ENCODE results near the gene SDK1.

SDK1 gene

GRCh38 chr7:4017081-4017480, 716.0 kb downstream of the SDK1 start:
- no peak for DNase-seq (ENCODE audit: low read depth)
- H3K4me3 ChIP-seq (ENCODE audit: control insufficient read depth, low read depth, low read length), result no peak overlapping the region
- no peak for TF ChIP-seq CTCF (conservative IDR thresholded peaks at IDR 0.05; ENCODE audit: control insufficient read depth, insufficient read depth, low read depth, low read length)

- no peak overlapping the region for H3K4me3 ChIP-seq (ENCODE audit: control insufficient read depth, low read depth, low read length)
- no peak for DNase-seq (ENCODE audit: low read depth)
- TF ChIP-seq CTCF (conservative IDR thresholded peaks at IDR 0.05; ENCODE audit: control insufficient read depth, insufficient read depth, low read depth, low read length), result no peak
Measured at GRCh38 chr7:4017785-4018184, 716.7 kb downstream of the SDK1 start.

- DNase-seq (ENCODE audit: low read depth), result no peak
- no peak overlapping the region for H3K4me3 ChIP-seq (ENCODE audit: control insufficient read depth, low read depth, low read length)
- no peak for TF ChIP-seq CTCF (conservative IDR thresholded peaks at IDR 0.05; ENCODE audit: control insufficient read depth, insufficient read depth, low read depth, low read length)
Measured at GRCh38 chr7:4018601-4019316, 717.7 kb downstream of the SDK1 start.

GRCh38 chr7:4020086-4020485, 719.0 kb downstream of the SDK1 start:
- no peak overlapping the region for H3K4me3 ChIP-seq (ENCODE audit: control insufficient read depth, low read depth, low read length)
- TF ChIP-seq CTCF (conservative IDR thresholded peaks at IDR 0.05; ENCODE audit: control insufficient read depth, insufficient read depth, low read depth, low read length), result no peak
- no peak for DNase-seq (ENCODE audit: low read depth)

- DNase-seq (ENCODE audit: low read depth), result no peak
- no peak for TF ChIP-seq CTCF (conservative IDR thresholded peaks at IDR 0.05; ENCODE audit: control insufficient read depth, insufficient read depth, low read depth, low read length)
- no peak overlapping the region for H3K4me3 ChIP-seq (ENCODE audit: control insufficient read depth, low read depth, low read length)
Measured at GRCh38 chr7:4021413-4021812, 720.4 kb downstream of the SDK1 start.

- H3K4me3 ChIP-seq (ENCODE audit: control insufficient read depth, low read depth, low read length), result no peak overlapping the region
- TF ChIP-seq CTCF (conservative IDR thresholded peaks at IDR 0.05; ENCODE audit: control insufficient read depth, insufficient read depth, low read depth, low read length), result no peak
- DNase-seq (ENCODE audit: low read depth), result no peak
Measured at GRCh38 chr7:4022265-4022664, 721.2 kb downstream of the SDK1 start.

GRCh38 chr7:4023502-4023901, 722.5 kb downstream of the SDK1 start:
- H3K4me3 ChIP-seq (ENCODE audit: control insufficient read depth, low read depth, low read length), result no peak overlapping the region
- no peak for DNase-seq (ENCODE audit: low read depth)
- TF ChIP-seq CTCF (conservative IDR thresholded peaks at IDR 0.05; ENCODE audit: control insufficient read depth, insufficient read depth, low read depth, low read length), result no peak

Data from fibroblast of mammary gland (primary cell).